ENCODE results near the gene ZNF423. TPM values are rescaled to one million over a fixed set of nuclear protein-coding genes. Genes with fewer than 3 reads are reported as not detected.
A peak's percentile ranks its signal among the peaks of the same experiment; 100 is the strongest.

Gene ZNF423
- total RNA-seq, 4 donors from 2014 or later, result 6.6 to 22.9 (median 8.6) TPM

DNA sequence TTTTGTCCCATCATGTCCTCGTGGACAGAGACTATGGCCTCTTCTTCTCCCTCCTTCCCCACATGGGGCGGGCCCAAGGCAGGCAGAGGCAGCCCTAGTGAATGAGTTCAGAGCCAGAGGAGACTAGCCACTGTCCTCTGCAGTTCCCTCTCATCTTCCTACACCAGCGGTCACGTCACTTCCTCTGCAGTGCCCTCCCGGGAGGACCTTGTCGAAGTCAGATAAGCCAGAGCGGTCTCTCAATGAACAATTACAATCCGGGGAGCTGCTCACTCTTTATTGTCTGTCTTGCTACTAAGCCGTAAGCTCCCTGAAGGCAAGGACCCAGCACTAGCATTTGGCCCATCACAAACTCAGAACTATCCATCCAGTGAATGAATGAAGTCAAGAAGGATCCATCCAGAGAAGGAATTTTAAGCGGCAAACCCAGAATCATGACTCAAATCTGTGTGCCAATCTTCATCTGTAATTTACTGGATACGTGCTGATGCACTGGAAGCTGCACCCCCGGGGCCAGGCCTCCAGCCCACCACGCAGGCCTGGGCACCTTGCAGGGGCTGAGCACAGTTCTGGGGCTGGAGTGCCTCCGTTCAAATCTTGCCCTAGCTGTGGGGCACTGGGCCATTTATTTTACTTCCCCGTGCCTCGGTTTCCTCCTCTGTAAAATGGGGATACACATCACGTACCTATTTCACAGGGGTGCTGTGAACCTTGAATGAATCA is 18.1 kb downstream of the ZNF423 start:
- ATAC-seq (ENCODE audit: low FRiP score) (no peak), DNase-seq (ENCODE audit: low spot score) (no peak)
- TF ChIP-seq, protein P1, sequence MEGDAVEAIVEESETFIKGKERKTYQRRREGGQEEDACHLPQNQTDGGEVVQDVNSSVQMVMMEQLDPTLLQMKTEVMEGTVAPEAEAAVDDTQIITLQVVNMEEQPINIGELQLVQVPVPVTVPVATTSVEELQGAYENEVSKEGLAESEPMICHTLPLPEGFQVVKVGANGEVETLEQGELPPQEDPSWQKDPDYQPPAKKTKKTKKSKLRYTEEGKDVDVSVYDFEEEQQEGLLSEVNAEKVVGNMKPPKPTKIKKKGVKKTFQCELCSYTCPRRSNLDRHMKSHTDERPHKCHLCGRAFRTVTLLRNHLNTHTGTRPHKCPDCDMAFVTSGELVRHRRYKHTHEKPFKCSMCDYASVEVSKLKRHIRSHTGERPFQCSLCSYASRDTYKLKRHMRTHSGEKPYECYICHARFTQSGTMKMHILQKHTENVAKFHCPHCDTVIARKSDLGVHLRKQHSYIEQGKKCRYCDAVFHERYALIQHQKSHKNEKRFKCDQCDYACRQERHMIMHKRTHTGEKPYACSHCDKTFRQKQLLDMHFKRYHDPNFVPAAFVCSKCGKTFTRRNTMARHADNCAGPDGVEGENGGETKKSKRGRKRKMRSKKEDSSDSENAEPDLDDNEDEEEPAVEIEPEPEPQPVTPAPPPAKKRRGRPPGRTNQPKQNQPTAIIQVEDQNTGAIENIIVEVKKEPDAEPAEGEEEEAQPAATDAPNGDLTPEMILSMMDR (IDR thresholded peaks at IDR 0.05), result no peak

GRCh38 chr16:49836668-49837067 is 19.2 kb downstream of the ZNF423 start:
- DNase-seq (ENCODE audit: low spot score), result no peak
- TF ChIP-seq, protein P1 (IDR thresholded peaks at IDR 0.05), result no peak
- no peak for ATAC-seq (ENCODE audit: low FRiP score)

DNA sequence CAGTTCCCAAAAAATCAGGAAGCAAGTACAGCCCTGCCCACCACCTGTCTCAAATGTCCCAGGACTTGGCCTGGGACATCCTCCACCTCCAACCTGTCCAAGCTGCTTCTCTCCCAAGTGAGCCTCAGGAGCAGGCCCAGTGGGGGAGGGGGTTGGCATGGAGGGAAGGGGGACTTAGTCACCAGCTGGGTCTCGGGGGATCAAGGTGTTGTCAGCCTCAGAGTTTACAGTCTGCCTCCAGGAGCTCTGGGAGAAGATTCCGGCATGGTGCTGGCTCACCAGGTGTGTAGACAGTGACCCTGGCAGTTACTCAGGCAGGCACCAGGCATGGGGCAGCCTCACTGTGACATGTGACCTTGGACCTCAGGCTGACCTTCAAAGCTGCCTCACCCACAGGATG is 19.7 kb downstream of the ZNF423 start:
- DNase-seq (ENCODE audit: low spot score), result no peak
- no peak for ATAC-seq (ENCODE audit: low FRiP score)
- TF ChIP-seq, protein P1 (IDR thresholded peaks at IDR 0.05), result no peak

GRCh38 chr16:49835161-49835777 is 20.6 kb downstream of the ZNF423 start:
- no peak for DNase-seq (ENCODE audit: low spot score)
- no peak for ATAC-seq (ENCODE audit: low FRiP score)

GRCh38 chr16:49834531-49835151 is 21.3 kb downstream of the ZNF423 start:
- ATAC-seq (ENCODE audit: low FRiP score) (peak; percentile 16), DNase-seq (ENCODE audit: low spot score) (no peak)
- TF ChIP-seq, protein P1 (IDR thresholded peaks at IDR 0.05), result no peak

More at GRCh38 chr16:49835161-49835777, 20.6 kb downstream of the ZNF423 start:
- TF ChIP-seq, protein P1 (IDR thresholded peaks at IDR 0.05), result no peak

- TF ChIP-seq, protein P1 (IDR thresholded peaks at IDR 0.05), result no peak
- ATAC-seq (ENCODE audit: low FRiP score) (no peak), DNase-seq (ENCODE audit: low spot score) (no peak)
Observed at GRCh38 chr16:49833796-49834530, 21.9 kb downstream of the ZNF423 start.
